GM06990 (cell line): ENCODE results near the gene PMM2.

Experiments
- DNase-seq: peaks from one replicate; pipeline ENCODE4 v3.0.0-alpha.2; 2011; ENCODE audit not compliant: insufficient read length; ENCODE audit errors: extremely low read depth
- H3K27me3 ChIP-seq: replicated peaks from 2 replicates; pipeline ENCODE4 v1.6.0; 2011; ENCODE audit warnings: low read length; ENCODE audit not compliant: control insufficient read depth, insufficient read depth
- H3K36me3 ChIP-seq: 2 replicates; pipeline ENCODE4 v1.5.1; 2011; ENCODE audit warnings: low read length; ENCODE audit not compliant: control insufficient read depth, insufficient read depth
- H3K4me3 ChIP-seq: replicated peaks from 2 replicates; pipeline ENCODE4 v1.5.1; 2011; ENCODE audit warnings: low read depth, mild to moderate bottlenecking, control low read depth, low read length
- CTCF ChIP-seq: IDR thresholded peaks from 2 replicates; pipeline ENCODE4 v1.5.1; 2011; ENCODE audit warnings: low read length, control low read depth, mild to moderate bottlenecking, inconsistent platforms; ENCODE audit not compliant: insufficient read depth, poor library complexity, severe bottlenecking

PMM2 gene

DNA sequence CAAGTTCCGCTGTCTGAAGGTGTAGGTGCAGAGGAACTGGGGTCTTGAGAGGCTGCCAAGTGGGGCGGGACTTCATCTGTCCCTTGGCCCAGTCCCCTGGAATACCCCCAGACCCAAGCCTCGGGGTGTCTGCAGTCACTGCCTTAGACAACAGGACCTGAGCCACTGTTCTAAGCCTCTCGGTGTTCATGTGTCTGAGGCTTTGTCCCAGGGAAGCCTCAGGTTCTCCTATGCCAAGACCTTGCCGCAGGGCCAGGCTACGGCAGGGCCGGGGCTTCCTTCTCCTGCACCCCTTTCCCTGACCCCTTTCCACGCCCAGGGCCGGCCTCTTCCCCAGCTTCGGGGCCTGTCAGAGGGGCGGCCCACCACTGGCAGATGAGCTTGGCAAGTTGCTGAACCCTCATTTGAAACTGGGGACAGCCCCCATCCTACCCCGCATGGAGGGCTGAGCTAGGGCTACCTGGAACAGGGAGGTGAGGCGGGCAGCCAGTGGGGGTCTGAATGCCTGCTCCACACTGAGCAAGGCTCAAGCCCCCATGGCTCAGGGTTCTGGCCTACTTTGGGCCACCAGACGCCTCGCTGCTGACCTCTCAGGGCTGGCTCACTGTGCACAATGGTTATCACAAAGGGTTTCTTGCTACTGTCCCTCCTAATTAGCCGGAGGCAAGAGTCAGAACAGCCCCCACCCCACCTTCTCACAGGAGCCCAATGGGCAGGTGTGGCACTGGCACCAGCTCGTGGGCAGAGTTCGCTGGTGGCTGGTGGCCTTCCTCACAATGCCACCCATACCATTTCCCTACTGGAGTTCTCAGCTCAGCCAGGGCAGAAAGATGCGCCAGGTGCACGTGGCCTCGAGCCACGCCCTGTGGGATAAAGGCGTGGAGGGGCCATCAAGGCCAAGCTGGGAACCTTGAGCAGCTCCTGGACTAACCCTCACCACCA is 91.6 kb downstream of the PMM2 start:
- no peaks in the 10 kb centered on the region for H3K27me3 ChIP-seq
- H3K4me3 ChIP-seq, result no peak overlapping the region
- no peak for TF ChIP-seq CTCF
- no peak for DNase-seq
- H3K36me3 ChIP-seq, result peaks cover 35% of the 10 kb centered on the region

DNA sequence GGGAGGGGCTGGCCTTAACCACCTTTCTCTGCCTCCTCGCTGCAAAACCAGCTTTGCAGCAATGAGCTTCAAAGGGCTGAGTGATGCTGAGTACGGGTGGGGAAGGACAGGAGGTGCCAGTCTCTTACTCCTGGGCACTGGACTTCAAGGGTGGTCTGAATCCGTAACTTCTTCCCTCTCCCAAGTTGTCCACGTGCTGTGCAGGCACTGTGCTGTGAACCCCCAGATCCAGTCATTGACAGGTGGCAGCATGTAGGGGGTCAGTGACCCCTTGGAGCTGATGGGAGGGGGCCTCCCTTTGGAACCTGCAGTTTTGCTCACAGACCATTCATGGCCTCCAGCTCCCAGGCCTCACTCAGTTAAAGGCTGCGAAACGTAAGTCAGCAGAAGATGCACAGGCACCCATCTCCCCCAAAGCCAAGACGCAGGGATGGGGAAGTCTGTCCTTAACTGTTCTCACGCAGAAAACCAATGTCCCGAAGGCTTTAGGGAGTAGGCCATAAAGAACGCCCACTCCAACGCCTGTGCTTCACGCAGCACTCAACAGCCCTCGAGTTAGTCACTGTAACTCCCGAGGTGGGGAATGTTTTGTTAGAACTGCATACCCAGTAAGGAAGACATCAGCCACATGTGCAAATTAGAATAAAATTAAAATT is 92.4 kb downstream of the PMM2 start:
- TF ChIP-seq CTCF, result no peak
- H3K4me3 ChIP-seq, result no peak overlapping the region
- DNase-seq, result no peak
- peaks cover 39% of the 10 kb centered on the region for H3K36me3 ChIP-seq
- H3K27me3 ChIP-seq, result no peaks in the 10 kb centered on the region

- no peaks in the 10 kb centered on the region for H3K27me3 ChIP-seq
- H3K4me3 ChIP-seq, result no peak overlapping the region
- H3K36me3 ChIP-seq, result peaks cover 40% of the 10 kb centered on the region
- no peak for TF ChIP-seq CTCF
- no peak for DNase-seq
Measured at GRCh38 chr16:8890549-8890921, 92.9 kb downstream of the PMM2 start.

DNA sequence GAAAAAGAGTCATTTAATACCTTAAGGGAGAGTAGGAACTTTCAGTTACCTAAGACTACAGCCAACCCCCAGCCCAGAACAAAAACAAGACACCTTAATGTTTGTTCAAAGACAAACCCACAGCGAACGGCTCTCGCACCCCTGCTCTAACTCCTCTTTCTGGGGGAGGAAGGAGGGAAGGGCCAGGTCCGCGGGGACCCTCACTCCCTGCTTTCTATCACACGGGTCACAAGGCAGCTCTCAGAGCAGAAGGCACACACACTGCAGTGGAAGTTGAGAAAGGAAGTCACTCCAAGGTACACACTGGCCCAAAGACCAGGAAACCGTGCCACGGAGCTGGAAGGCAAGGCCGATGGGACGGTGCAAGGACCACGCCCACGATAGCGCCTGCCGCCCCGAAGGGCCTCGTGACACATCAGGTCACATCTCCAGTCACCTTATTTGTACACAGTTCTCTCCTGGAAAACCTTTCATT is 94.5 kb downstream of the PMM2 start:
- peak overlapping the region; percentile 36 for H3K4me3 ChIP-seq
- no peak for TF ChIP-seq CTCF
- no peaks in the 10 kb centered on the region for H3K27me3 ChIP-seq
- H3K36me3 ChIP-seq, result peaks cover 47% of the 10 kb centered on the region
- DNase-seq, result peak; percentile 72

GRCh38 chr16:8893426-8893825 is 95.8 kb downstream of the PMM2 start:
- Histone ChIP-seq H3K36me3 (peaks cover 48% of the 10 kb centered on the region), H3K4me3 (no peak overlapping the region), H3K27me3 (no peaks in the 10 kb centered on the region)
- TF ChIP-seq CTCF, result no peak
- DNase-seq, result no peak
